AG08395 (cell line): ENCODE data around the gene SLC22A31.
"Not testable (repeated sequence)": the region's sequence is repeated elsewhere in the genome, so short reads cannot be mapped to it uniquely, and the experiment has no call there.

Experiments
- DNase-seq: peaks from one replicate; pipeline ENCODE4 v3.0.0; 2012; ENCODE audit warnings: mixed read lengths, low spot score

Gene SLC22A31

GRCh38 chr16:89192956-89193575 lies 7.3 kb downstream of the SLC22A31 start:
- peak; percentile 71 for DNase-seq

- peak; percentile 76 for DNase-seq
These were observed 8.0 kb downstream of the SLC22A31 start for GRCh38 chr16:89192186-89192955.

- no peak for DNase-seq
These were observed 8.5 kb downstream of the SLC22A31 start for GRCh38 chr16:89191901-89192185.

GRCh38 chr16:89191033-89191900 lies 9.1 kb downstream of the SLC22A31 start:
- no peak for DNase-seq

GRCh38 chr16:89190150-89190958 lies 10.0 kb downstream of the SLC22A31 start:
- DNase-seq = no peak

- DNase-seq = no peak
These were observed 10.8 kb downstream of the SLC22A31 start for GRCh38 chr16:89189358-89190025.

GRCh38 chr16:89188471-89189357 lies 11.6 kb downstream of the SLC22A31 start:
- not testable (repeated sequence) for DNase-seq

GRCh38 chr16:89187770-89188392 lies 12.5 kb downstream of the SLC22A31 start:
- DNase-seq = no peak

GRCh38 chr16:89187032-89187769 lies 13.1 kb downstream of the SLC22A31 start:
- no peak for DNase-seq

- not testable (repeated sequence) for DNase-seq
These were observed 13.7 kb downstream of the SLC22A31 start for GRCh38 chr16:89186593-89187031.

- DNase-seq = not testable (repeated sequence)
These were observed 14.3 kb downstream of the SLC22A31 start for GRCh38 chr16:89185887-89186592.

GRCh38 chr16:89184933-89185794 lies 15.2 kb downstream of the SLC22A31 start:
- no peak for DNase-seq

GRCh38 chr16:89184677-89184932 lies 15.7 kb downstream of the SLC22A31 start:
- no peak for DNase-seq

- no peak for DNase-seq
These were observed 16.2 kb downstream of the SLC22A31 start for GRCh38 chr16:89183975-89184676.

GRCh38 chr16:89183463-89183862 lies 16.9 kb downstream of the SLC22A31 start:
- no peak for DNase-seq

GRCh38 chr16:89179656-89180315 lies 20.6 kb downstream of the SLC22A31 start:
- no peak for DNase-seq

- no peak for DNase-seq
These were observed 21.2 kb downstream of the SLC22A31 start for GRCh38 chr16:89179148-89179484.
